Peyer's patch (tissue), 4 donors: ENCODE data around the gene TMEM184A.

Experiments
- CTCF ChIP-seq, 6 experiments: fragments of 450-650 bp in 4 of 6; fragments of 200-600 bp in 2 of 6; sonication (generic) in 1 of 6; IDR thresholded peaks; one replicate each; pipeline ENCODE4 v1.5.1; 2017 to 2019; ENCODE audit warnings: antibody characterized with exemption in 6 of 6, mild to moderate bottlenecking in 3 of 6, moderate library complexity in 1 of 6
- POLR2A ChIP-seq, 2 donors: fragments of 450-650 bp; IDR thresholded peaks; one replicate each; pipeline ENCODE4 v1.5.1; 2017; ENCODE audit warnings: antibody characterized with exemption in 2 of 2, mild to moderate bottlenecking in 2 of 2, moderate library complexity in 2 of 2

GRCh38 chr7:1523844-1524243 lies 32.2 kb downstream of the TMEM184A start:
- TF ChIP-seq CTCF (IDR thresholded peaks at IDR 0.05): no peak
- peak; percentile 9 to 69 for TF ChIP-seq POLR2A (IDR thresholded peaks at IDR 0.05)
